SKM-1 treated with dmso at 0.1 percent for 144 hours (cell line): Measurements from ENCODE around the gene ZMYND19.
A peak's percentile ranks its signal among the peaks of the same experiment; 100 is the strongest.
"Not testable (repeated sequence)": the region's sequence is repeated elsewhere in the genome, so short reads cannot be mapped to it uniquely, and the experiment has no call there.

Experiments used
- DNase-seq: peaks from one replicate; lab custom pipeline; 2025; ENCODE audit not compliant: unreplicated experiment; lab: John Stamatoyannopoulos, UW

ZMYND19 gene

DNA sequence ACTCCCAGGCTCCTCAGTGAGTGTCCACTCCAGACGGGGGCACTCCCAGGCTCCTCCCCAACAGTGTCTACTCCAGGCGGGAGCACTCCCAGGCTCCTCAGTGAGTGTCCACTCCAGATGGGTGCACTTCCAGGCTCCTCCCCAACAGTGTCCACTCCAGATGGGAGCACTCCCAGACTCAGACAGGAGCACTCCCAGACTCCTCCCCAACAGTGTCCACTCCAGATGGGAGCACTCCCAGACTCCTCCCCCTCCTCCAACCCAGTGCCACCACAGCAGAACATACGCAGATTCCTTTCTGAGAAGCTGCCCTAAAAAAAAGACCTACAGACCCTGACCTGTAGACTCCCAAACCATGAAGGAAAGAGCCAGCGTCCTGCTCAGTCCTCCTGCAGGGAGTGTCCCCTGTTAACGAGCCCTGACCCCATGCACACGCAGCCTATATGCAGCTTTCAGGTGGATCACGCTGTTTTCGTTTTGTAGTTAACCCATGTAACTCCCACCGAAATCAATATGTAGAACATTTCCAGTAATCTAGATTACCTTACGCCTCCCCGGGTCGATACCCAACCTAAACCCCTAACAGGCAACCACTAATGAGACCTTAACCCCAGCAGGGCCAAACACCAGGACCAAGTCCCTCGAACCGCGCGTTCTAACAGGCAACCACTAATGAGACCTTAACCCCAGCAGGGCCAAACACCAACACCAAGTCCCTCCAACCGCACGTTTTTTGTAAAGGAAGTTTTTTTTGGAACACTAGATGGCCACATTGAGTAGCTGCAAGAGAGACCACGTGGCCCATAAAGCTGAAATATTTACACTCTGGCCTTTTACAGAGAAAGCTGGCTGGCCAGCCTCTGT is 55.8 kb downstream of the ZMYND19 start:
- peak; percentile 72 for DNase-seq

DNA sequence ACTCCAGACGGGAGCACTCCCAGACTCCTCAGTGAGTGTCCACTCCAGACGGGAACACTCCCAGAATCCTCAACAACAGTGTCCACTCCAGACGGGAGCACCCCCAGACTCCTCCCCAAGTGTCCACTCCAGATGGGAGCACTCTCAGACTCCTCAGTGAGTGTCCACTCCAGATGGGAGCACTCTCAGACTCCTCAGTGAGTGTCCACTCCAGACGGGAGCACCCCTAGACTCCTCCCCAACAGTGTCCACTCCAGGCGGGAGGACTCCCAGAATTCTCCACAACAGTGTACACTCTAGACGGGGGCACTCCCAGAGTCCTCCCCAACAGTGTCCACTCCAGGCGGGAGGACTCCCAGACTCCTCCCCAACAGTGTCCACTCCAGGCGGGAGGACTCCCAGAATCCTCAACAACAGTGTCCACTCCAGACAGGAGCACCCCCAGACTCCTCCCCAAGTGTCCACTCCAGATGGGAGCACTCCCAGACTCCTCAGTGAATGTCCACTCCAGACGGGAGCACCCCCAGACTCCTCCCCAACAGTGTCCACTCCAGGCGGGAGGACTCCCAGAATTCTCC is 57.3 kb downstream of the ZMYND19 start:
- DNase-seq: not testable (repeated sequence)
